NCI-H1694 (cell line): ENCODE measurements around the gene ANO7.

Experiments
- DNase-seq: peaks from one replicate; lab custom pipeline; 2025; lab: John Stamatoyannopoulos, UW

Gene ANO7

DNA sequence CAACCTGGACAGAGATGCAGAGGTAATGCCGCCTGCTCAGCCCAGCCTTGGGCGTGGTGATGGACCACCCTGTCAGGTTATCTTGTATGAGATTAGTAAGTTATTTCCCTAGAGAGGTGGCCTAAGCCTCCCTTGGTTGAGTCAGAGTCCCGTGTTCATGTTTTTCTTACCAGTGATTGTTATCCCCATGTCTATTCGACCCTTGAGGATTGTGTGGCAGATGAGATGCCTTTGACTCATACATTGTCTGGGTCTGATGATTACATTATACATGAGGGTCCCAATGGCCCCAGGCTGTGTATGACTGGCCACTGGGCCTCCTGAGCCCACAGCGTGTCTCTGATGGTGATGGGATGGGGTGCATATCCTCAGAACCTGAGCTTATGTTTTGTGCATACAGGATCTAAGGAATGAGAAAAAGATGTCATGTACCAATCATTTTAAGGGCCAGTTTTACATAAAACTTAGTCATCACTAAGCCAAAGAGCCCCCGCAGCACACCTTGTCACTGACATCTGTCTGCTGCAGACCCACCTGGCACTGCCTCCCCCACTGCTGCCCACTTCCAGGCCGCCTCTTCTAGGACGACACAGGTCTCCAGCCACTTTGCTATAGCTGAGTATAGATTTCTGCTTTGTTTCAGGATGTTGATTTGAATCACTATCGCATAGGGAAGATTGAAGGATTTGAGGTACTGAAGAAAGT, 30.5 kb upstream of the ANO7 start:
- DNase-seq: no peak

DNA sequence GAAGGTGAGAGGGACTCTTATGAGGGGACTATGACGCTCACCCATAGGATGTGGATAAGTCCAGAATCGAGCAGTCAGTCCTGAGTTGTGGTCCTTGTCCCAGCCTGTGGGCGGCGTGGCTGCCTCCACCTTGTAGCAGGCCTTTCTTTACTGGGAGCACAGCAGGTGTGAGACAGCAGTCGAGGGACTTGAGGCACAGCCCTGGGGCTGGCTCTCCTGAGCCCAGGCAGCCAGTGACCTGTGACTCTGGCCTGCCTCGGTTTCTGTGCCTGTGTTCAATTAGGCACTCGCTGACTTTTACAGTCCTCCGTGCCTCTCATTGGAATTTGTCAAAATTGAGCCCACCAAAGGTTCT, 30.0 kb upstream of the ANO7 start:
- no peak for DNase-seq

DNA sequence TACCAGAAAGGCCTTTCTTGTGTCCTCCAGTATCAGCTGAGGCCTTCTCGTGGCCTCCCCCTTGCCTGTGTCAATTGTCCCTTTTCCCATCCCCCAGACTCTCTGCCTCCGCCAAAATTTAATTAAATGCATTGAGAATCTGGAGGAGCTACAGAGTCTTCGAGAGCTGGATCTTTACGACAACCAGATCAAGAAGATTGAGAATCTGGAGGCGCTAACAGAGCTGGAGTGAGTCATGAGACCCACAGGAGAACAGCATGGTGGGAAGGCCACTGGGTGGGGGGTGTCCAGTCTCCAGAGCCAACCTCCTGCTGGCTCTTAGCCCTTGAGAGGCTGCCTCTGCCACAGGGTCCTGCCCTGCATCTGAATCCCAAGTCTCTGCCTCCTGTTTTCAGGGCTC, 29.4 kb upstream of the ANO7 start:
- DNase-seq: no peak

DNA sequence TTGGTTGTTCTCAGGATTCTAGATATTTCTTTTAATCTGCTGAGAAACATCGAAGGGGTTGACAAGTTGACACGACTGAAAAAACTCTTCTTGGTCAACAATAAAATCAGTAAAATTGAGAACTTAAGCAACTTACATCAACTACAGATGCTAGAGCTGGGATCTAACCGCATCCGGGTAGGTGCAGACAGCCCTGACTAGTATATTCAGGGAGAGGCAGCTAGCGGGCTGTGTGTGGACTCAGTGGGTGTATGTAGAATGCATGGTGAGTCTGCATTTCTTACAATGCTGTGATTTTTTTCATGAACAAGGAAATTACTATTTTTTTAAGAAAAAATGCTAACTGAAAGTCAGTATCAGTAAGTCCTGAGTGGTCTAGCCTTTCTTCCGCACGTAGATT, 28.2 kb upstream of the ANO7 start:
- DNase-seq: no peak

DNA sequence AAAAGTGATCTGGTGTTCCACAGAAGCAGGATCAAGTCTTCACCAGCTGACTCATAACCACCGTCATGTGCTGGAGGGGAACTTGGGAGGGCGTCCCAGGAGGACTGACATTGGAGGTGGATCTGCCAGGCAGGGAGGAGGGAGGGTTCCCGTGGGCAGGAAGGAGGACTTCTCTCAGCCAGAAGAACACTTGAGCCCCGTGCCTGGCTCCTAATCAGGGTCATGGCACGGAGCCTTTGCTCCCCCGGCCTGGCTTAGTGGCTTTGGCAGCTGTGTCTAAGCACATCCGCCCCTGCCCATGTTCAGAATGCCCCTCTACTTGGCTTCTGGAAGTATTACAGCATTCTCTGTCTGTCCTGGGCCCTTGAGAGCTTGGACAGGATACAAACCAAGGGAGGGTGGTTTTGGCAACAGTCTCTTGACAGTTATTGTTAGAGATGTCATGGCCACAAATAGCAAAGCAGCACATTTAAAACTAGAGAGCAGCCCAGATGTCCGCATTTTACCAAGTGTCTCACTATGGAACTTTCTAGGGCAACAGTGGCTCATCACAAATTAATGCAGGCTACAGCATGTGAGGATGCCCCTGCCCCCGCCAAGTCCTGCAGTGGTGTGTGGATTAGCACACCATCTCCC, 26.7 kb upstream of the ANO7 start:
- no peak for DNase-seq

DNA sequence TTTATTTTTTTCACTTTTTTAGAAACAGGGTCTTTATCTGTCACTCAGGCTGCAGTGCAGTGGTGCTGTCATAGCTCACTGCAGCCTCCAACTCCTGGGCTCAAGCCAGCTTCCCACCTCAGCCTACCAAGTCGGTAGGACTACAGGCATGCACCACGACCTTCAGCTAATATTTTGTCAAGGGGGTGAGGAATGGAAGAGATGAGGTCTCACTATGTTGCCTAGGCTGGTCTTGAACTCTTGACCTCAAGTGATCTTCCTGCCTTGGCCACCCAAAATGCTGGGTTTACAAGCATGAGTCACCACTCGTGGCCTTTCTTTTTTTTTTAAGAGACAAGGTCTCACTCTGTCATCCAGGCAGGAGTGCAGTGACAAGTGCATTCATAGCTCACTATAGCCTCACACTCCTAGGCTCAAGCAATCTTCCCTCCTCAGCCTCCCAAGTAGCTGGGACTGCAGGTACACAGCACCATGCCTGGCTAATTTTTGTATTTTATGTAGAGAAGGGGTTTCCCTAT, 24.8 kb upstream of the ANO7 start:
- DNase-seq: no peak

DNA sequence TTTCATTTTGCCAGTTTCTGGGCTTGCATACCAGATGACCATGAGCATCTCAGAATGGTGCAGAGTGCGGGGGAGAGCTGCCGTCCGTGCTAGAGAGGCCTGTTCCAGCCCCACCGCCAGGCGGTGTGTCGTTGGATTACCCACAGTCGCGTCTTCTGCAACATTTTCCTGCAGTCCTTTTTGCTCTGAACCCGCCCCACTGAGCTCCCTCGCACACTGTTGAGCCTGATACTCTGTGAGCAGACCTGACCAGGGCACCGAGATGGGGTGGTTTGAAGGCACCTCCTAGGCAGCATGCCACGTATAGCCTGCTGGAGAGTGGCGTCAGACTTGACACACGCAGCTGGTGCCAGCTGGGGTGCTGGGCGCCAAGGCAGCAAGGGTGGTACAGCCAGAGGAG, 20.1 kb upstream of the ANO7 start:
- DNase-seq: no peak

DNA sequence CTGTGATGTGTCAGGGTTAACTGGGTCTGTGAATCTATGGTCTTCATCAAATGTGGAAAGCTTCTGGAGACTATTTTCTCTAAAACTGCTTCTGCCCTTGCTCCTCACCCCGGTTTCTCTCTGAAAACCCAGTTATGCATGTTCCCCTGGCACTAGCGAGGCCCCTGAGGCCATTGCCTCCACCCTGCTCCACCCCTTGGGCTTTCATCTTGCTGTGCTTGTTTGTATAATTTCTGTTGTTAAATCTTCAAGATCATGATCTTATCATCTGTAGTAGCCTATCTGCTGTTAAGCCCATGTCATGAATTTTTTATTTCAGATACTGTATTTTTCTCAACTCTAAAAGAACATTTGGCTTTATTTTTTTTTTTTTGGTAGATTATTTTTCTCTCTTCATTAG, 14.9 kb upstream of the ANO7 start:
- no peak for DNase-seq

DNA sequence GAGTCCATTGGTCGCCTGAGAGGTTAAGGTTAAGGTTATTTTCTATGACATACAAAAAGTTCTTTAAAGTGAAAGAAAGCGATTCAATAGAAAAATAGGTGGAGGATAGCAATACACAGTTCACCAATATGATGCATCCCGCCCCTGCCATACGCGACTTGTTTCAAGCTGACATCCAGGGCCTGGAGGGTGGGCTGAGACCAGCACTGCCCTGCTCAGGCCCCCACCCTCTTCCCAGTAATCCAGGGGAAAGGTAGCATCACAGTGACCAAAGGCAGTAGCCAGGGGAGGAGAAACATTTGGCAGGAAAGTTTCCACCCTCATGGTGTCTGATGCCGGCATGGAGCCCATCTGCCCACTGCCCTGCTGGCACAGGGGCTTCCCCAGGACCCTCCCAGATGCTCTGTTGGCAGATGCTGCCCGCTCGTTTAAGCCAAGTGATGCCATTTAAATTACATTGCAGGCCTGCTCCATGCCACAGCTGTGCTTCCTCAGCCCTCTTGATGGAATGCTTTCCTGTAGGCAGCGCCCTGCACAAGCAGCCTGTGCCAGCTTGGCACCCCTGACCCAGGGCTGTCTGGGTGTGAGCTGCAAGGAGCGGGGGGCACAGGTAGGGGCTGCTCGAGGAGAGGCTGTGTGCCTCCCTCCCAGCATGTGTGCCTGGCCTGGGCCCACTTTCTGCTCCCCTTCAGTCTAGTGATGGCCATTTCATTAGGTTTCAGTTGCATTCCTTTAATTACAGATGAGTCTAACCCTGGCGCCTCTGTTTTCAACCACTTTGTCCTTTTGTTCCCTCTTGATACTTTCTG, 10.7 kb upstream of the ANO7 start:
- DNase-seq: peak; percentile 72

DNA sequence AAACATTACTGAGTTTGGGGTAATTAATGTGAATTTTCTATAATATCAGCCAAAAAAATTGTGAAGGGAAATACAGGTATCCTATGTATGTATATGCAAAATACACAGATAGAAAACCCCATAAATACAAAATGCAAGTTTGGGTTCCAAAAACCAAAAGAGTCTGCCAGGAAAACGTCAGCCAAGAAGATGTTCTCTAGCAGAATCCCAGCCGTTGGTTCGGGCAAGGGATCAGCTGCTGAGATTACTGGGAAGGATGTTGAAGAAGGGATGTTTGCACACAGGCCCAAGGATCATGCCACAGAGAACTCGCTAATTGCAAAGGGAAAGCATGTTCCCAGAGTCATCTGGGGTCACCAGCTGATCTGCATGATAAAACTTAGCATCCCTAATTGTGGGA, 9.5 kb upstream of the ANO7 start:
- no peak for DNase-seq

DNA sequence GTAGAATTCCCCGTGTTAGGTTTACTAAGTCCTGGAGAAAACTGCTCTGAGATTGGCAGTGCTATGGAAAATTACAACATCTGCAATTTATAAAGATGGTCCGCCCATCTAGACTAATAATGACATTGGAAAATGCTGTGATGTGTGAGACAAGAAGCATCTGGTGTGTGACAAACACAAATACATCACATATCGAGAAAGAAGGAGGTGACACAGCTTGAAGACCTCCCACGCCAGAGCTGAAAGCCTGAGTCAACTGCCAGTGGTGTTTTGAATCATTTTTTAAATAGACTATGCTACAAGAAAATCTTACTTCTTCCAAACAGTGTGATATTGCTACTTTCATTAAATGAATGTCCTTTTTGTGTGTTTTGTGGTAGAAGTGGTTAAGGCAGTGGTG, 8.6 kb upstream of the ANO7 start:
- no peak for DNase-seq

DNA sequence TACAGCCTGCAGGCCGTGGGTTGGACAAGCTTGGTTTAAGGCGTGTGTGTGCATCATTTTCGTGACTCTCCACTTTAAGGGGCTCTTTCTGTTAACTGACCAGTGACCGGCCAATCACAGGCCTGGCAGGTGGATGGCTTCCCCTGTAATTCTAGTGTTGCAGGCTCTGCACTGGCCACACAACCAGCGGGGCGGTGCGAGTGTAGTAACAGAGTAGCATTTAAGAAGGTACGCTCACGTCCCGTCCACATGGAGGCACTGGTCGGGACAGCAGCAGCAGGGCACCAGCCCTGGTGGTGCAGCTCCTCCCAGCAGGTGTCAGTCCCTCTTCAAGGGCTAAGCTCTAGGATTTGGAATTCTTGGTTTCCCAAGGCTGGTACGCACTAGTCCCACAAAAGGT, 8.0 kb upstream of the ANO7 start:
- DNase-seq: no peak

DNA sequence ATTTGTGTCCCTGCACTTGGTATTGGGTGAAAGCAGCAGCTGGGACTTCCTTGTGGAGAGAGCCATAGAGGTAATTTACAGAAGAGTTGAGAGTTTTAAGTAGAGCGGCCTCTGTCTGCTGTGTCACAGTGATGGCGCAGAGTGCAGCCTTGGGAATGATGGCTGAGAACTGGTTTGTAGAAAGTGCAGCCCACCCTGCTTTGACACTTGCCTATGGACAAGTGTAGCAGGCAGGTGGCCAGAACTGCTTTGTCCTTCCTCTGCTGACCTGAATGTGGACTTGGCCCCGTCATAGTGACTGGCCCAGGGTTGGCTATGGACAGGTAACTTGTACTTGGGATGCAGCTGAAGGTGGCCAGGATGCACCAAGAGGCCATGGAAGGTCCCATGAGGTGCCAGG, 6.4 kb upstream of the ANO7 start:
- no peak for DNase-seq

DNA sequence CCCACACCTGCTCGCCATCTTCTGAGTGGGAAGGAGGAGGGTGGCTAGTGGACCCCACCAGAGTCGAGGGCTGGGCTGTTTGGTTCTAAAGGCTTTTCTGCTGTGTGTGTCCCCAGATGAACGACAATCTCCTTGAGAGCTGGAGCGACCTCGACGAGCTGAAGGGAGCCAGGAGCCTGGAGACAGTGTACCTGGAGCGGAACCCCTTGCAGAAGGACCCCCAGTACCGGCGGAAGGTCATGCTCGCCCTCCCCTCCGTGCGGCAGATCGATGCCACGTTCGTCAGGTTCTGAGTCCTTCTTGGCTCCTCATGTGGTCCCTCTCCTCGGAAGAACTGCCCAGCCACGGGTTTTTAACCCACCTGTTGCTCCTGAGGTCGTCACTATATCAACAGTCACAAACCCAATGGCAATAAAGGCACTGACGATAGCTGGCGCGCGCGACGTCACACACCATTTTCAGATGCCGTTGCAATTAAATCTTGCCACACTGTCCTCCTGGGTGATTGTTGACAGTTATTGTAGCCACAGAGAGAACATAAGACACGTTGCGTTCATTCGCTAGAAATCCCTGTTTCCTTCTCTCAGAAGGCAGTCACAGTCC, 5.8 kb upstream of the ANO7 start:
- DNase-seq: no peak

DNA sequence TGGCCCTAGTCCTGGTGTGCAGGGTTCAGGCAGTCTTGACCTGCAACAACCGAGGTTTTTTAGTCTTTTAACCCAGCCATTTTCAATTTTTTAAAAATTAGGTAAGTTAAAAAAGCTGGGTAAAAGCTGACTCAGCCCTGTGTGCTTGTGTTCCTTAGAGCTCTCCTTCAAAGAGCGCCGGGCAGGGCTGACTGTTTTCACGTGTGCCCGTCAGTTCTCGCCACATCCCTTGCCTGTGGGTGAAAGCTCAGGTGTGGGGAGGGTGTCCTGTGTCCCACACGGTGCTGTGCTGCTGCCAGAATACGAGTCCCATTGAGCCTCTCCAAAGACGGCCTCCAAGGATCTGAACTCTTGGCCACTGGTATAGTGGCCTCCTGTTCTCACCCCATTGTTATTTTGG, 5.3 kb upstream of the ANO7 start:
- DNase-seq: no peak

DNA sequence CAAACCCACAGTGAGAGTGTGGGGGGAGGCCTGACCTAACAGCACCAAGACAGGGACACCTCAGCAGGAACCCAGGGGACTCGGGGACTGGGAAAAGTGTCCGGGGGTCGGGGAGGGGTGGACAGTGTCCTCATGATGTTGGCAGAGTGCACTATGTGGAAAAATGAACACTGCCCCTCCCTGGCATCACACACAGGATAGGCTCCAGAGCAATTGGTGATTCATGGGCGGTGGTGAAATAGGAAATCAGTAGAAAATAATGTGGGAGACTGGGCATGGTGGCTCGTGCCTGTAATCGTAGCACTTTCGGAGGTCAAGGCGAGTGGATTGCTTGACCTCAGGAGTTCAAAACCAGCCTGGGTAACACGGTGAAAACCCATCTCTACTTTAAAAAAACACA, 3.6 kb upstream of the ANO7 start:
- no peak for DNase-seq

DNA sequence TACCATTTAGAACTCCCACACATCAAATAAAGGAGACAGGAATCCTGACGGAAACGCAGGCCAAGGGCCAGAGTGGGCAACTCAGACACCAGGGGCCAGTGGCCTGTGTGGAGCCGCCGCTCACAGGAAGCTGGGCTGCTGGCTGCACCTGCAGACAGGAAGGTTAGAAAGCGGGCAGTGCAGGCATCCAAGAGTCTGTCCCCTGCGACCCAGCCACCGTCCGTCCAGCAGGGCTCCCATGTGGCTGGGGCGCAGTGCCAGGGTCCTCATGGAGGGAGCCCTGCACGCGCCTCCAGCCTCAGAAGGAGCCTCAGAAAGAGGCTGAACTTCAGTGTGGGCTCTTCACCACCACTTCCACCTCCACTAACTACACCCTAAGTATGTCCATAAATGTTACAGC, 2.5 kb upstream of the ANO7 start:
- no peak for DNase-seq

DNA sequence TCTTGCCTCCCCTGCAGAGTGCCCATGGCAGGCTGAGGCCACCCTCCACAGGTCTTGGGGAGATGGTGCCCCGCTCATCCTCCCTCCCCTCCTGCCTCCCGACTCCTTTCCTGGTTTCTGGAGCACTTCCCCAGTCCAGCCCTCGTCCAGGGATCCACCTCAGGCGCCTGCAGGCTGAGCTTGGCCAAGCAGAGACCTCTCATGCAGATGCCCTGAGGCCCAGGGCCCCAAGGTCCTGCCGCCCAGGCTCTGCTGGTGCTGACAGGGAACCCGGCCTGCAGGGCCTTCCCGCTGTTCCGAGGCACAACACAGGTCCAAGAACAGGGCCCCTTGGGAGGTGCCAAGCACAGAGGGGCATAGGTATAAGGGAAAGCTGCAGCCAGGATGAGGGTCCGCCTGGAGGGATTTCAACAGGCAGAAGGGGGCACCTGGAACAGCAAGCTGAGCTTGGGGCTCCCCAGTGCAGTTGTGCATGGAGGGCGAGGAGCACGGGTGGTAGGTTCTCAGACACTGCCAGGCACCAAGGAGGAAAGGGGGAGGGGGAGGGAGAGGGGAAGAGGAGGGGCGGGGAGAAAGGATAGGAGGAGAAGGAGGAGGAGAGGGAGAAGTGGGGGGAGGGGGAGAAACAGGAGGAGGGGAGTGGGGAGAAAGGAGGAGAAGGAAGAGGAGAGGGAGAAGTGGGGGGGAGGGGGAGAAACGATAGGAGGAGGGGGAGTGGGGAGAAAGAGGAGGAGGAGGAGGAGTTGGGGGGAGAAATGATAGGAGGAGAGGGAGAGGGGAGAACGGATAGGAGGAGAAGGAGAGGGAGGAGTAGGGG, 1.2 kb upstream of the ANO7 start:
- DNase-seq: no peak

DNA sequence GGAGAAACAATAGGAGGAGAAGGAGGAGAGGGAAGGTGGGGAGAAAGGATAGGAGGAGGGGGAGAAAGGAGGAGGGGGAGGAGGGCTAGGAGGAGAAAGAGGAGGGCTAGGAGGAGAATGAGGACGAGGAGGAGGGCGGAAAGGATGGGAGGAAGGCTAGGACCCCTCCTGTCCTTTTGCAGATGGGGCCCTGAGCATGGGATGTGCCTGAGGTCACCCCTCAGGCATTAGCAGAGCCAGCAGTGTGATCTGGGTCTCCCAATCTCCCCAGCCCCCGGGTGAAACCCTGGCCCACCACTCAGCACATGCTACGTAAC, 601 bp upstream of the ANO7 start:
- DNase-seq: no peak

DNA sequence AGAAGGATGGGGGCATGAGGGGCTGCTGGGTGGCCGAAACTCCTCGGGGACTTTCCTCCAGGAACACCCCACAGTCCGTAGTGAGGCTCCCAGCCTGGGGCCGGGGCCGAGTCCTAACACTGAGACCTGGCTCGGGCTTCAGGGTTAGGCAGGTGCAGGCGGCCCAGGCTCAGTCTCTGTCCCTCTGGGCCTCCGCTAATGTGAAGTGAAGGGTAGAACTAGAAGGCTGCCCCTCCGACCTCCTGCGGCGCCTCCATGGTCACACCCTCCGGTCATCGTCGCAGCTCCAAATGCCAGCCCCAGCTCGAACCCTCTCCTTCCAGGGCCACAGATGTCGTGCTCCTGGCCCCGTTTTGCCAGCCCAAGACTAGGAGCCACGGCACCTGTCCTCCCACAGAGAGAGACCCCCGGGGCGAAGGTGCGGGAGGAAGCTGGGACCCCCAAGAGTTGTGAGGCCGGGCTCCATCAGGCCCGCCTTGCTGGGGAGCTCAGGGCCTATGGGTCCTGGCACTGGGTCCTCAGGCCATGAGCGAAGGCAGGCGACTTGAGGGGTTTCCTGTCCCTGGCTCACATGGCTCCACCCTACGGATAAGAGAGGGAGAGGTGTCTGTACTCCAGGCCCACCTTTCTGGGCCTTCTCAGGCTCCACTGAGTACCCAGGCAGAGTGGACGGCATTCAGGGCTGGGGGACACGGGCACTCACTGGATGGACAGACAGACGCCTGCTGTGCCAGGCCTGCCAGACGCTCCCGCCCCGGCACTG, 797 bp downstream of the ANO7 start:
- DNase-seq: no peak

DNA sequence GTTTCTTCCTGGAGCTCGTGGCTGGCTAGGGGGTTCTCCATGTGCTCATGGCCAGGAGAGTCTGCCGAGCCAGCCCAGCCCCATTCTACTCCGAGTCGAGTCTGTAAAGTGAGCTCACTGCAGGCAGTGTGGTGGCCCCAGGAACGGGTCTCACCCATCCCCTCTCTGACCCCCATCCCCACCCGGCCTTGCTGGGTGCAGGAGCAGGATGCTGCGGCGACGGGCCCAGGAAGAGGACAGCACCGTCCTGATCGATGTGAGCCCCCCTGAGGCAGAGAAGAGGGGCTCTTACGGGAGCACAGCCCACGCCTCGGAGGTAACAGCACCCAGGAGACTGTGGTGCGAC, 1.4 kb downstream of the ANO7 start:
- no peak for DNase-seq
